RPMI8226 (cell line): Measurements from ENCODE around the gene FGF1.

Experiments
- DNase-seq: peaks from one replicate; pipeline ENCODE4 v3.0.0-alpha.2; 2015

FGF1 gene

GRCh38 chr5:142568283-142568995 is 117.5 kb downstream of the FGF1 start:
- no peak for DNase-seq

GRCh38 chr5:142561486-142562097 is 124.3 kb downstream of the FGF1 start:
- no peak for DNase-seq

GRCh38 chr5:142561029-142561428 is 124.9 kb downstream of the FGF1 start:
- DNase-seq, result no peak

GRCh38 chr5:142552107-142552506 is 133.8 kb downstream of the FGF1 start:
- no peak for DNase-seq

- no peak for DNase-seq
Observed at GRCh38 chr5:142551338-142552067, 134.4 kb downstream of the FGF1 start.

GRCh38 chr5:142550471-142550870 is 135.4 kb downstream of the FGF1 start:
- DNase-seq, result no peak

GRCh38 chr5:142549834-142550233 is 136.1 kb downstream of the FGF1 start:
- DNase-seq, result no peak

- peak; percentile 59 for DNase-seq
Observed at GRCh38 chr5:142548739-142549275, 137.1 kb downstream of the FGF1 start.

GRCh38 chr5:142547445-142548380 is 138.2 kb downstream of the FGF1 start:
- DNase-seq, result no peak

GRCh38 chr5:142545650-142546322 is 140.1 kb downstream of the FGF1 start:
- no peak for DNase-seq

- no peak for DNase-seq
Observed at GRCh38 chr5:142544946-142545649, 140.8 kb downstream of the FGF1 start.

- DNase-seq, result no peak
Observed at GRCh38 chr5:142544071-142544753, 141.7 kb downstream of the FGF1 start.

GRCh38 chr5:142542906-142543305 is 143.0 kb downstream of the FGF1 start:
- no peak for DNase-seq
